ENCODE measurements around the gene ABCA13.

GRCh38 chr7:48575516-48575915 is 404.3 kb downstream of the ABCA13 start:
- no peak for TF ChIP-seq CTCF (IDR thresholded peaks at IDR 0.05)
- no peak for TF ChIP-seq POLR2AphosphoS5 (IDR thresholded peaks at IDR 0.05)
- TF ChIP-seq POLR2A (IDR thresholded peaks at IDR 0.05): no peak
- TF ChIP-seq EP300 (IDR thresholded peaks at IDR 0.05; ENCODE audit: low read depth): no peak
